Activated CD4-positive, alpha-beta memory T cell treated with anti-CD3 and anti-CD28 coated beads, Interleukin-2, amount 10 ng/mL, durations not matched to agents 7 days and 5 days (primary cell): ENCODE measurements around the gene CCDC192. TPM values are rescaled to one million over a fixed set of nuclear protein-coding genes. Genes with fewer than 3 reads are reported as not detected.

ENCODE experiments used
- CTCF ChIA-PET: fragments of 350-600 bp; sonication (Branson Sonifier 250); formaldehyde crosslinking; loops from one replicate; lab custom pipeline; 2021; ENCODE audit warnings: antibody characterized with exemption, inconsistent platforms; lab: Charles Lee
- POLR2A ChIA-PET: fragments of 350-600 bp; sonication (Branson Sonifier 250); formaldehyde crosslinking; loops from one replicate; lab custom pipeline; 2021; ENCODE audit warnings: antibody characterized with exemption; lab: Charles Lee
- DNase-seq: peaks from one replicate; pipeline ENCODE4 v3.0.0-alpha.2; 2020
- H3K27ac Mint-ChIP-seq: one replicate; pipeline ENCODE4 v1.8.0; 2021; ENCODE audit warnings: mild to moderate bottlenecking, mixed read lengths
- H3K27me3 Mint-ChIP-seq: one replicate; pipeline ENCODE4 v1.8.0; 2021; ENCODE audit warnings: mixed read lengths
- H3K36me3 Mint-ChIP-seq: one replicate; pipeline ENCODE4 v1.8.0; 2021; ENCODE audit warnings: low read depth, mixed read lengths
- H3K4me1 Mint-ChIP-seq: one replicate; pipeline ENCODE4 v1.8.0; 2021; ENCODE audit warnings: mixed read lengths
- H3K4me3 Mint-ChIP-seq: one replicate; pipeline ENCODE4 v1.8.0; 2021; ENCODE audit warnings: mild to moderate bottlenecking, mixed read lengths
- H3K9me3 Mint-ChIP-seq: one replicate; pipeline ENCODE4 v1.8.0; 2021; ENCODE audit warnings: mixed read lengths
- total RNA-seq, 2 experiments: library from RNA; stranded (reverse); gene quantifications; one replicate each; pipeline ENCODE4 v1.2.3, GENCODE V29; 2021

CCDC192 gene
- total RNA-seq, 2 experiments from 2014 or later: not detected

DNA sequence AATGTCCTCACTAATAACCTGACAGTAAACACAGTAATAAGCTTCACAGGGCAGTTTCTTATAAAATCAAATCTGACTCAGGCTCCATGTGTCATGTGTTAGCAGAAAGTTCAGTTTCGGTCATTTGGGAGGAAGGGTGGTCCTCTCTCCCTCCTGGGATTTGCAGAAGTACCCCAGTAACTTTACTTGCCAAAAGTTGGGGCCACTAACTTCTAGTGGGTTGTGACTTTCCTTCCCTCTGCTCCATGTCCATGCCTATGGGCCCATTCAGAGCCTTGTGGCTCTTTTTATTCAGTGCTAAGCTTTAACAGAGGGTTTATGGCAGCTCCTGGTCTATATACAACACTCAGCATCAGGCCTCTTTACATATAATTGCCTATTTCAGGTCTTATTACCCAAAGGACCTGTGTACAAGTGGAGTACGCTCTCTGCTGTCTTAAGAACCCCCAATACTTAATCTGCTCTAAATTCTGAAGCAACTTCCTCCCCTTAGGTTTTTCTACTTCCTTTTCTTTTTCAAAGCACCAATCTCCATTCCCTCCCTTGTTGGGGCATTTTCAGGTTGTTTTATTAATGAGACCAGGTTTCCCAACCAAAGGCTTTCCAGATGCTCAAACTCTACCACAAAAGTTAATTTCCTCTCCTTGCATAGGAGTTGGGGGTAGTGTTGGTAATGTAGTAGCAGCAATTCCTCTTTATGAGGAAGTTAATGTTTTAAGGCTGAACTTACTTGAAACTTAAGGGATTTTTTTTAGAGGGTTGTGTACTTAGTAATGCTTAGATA lies 107.7 kb downstream of the CCDC192 start:
- Mint-ChIP-seq H3K36me3 (no peaks in the 10 kb centered on the region), H3K4me3 (no peak overlapping the region), H3K27ac (no peak overlapping the region), H3K9me3 (no peaks in the 10 kb centered on the region), H3K4me1 (no peaks in the 10 kb centered on the region), H3K27me3 (peaks cover 17% of the 10 kb centered on the region)
- ChIA-PET CTCF (no interaction called here), POLR2A (no interaction called here)
- DNase-seq: no peak

DNA sequence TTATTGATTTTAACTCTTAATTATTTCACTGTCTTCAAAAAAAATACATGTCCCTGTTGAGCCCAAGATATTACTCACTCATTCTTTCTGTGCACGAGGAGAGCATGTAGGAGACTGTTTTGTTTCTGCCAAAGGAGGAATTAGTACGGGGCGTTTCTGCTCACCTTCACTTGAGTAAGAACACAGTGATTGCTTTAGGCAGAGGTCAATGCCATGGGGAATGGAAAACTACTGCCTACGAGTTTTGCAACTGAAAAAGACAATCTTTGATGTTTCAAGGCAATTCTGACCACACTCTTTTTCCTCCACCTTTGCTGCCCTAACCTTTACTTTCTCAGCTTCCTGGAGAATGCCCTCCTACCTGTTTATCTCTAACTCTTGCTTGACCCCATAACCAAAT lies 109.4 kb downstream of the CCDC192 start:
- DNase-seq: no peak
- H3K9me3 Mint-ChIP-seq: no peaks in the 10 kb centered on the region
- no peak overlapping the region for H3K4me3 Mint-ChIP-seq
- no peaks in the 10 kb centered on the region for H3K4me1 Mint-ChIP-seq
- H3K27ac Mint-ChIP-seq: no peak overlapping the region
- no peaks in the 10 kb centered on the region for H3K36me3 Mint-ChIP-seq
- ChIA-PET CTCF (no interaction called here), POLR2A (no interaction called here)
- H3K27me3 Mint-ChIP-seq: peaks cover 19% of the 10 kb centered on the region

DNA sequence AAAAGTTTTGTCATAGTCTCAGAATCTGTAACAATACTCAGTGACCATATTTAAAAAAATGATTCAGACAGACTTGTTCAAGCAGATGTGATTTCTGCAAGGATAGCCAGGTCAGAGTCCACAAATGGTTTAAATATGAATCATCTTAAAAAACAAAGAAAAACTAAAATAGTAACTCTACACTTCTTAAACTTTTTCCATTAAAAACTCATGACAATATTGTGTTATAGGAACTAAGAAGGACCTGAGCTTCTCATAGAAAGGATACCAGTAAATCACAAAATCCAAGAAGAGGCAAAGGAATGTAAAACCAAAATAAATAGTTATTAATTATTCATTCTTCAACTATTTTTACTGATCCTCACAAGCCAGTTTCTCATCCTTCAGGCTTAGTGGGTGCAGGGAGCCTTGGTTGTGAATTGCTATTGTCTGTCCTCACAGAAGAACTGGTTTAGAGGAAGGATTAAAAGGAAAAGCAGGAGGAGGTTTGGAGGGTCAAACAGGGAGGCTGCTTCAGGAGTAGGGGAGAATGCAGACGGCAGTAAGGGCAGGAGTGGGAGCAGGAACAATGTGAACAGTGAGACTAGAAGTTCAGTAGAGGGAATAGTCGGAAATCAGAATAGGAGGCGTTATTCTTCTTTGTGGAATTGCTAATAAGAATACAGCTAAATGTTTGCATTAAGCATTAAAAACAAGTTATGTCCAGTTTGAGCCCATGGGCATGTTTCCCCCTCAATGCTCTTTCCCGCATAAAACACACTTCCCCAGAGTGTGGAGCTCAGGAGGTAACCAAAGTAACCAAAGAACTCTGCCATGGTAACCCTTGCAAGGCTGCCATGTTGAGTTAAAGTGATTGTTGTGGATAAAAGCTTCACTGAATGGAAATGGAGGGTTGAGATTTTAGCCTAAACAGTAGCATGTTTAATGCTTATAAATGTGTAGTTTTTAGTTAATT lies 110.7 kb downstream of the CCDC192 start:
- H3K27ac Mint-ChIP-seq: no peak overlapping the region
- H3K36me3 Mint-ChIP-seq: no peaks in the 10 kb centered on the region
- no peak for DNase-seq
- POLR2A ChIA-PET: no interaction called here
- H3K4me1 Mint-ChIP-seq: no peaks in the 10 kb centered on the region
- no peak overlapping the region for H3K4me3 Mint-ChIP-seq
- H3K9me3 Mint-ChIP-seq: no peaks in the 10 kb centered on the region
- peaks cover 19% of the 10 kb centered on the region for H3K27me3 Mint-ChIP-seq
- CTCF ChIA-PET: interaction anchor here (1.2 kb wide), 1 partner anchor 56 kb away, joined by 4 read pairs; no protein-coding TSS in a partner anchor

DNA sequence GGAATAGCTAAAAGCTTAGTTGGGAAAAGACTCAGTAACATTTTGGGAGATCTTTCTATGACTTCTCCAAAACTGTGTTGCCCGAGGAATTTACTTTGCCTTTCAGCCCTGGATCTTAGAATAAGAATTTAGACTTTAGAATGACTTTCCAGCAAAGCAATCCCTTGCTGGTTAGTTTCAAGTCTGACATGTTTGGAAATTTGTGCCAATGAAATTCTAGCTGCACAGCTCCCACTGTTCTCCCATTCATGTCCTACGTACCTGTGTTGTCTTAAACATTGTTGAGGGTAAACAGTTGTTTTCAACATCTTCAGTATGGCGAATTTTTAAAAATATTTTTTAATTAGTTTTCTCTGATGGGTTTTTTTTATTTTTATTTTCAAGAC lies 111.4 kb downstream of the CCDC192 start:
- Mint-ChIP-seq H3K9me3 (no peaks in the 10 kb centered on the region), H3K27ac (no peak overlapping the region), H3K36me3 (no peaks in the 10 kb centered on the region), H3K4me3 (no peak overlapping the region), H3K27me3 (peaks cover 19% of the 10 kb centered on the region), H3K4me1 (no peaks in the 10 kb centered on the region)
- DNase-seq: no peak
- ChIA-PET CTCF (interaction anchor here (1.2 kb wide), 1 partner anchor 57 kb away, joined by 4 read pairs; no protein-coding TSS in a partner anchor), POLR2A (no interaction called here)

DNA sequence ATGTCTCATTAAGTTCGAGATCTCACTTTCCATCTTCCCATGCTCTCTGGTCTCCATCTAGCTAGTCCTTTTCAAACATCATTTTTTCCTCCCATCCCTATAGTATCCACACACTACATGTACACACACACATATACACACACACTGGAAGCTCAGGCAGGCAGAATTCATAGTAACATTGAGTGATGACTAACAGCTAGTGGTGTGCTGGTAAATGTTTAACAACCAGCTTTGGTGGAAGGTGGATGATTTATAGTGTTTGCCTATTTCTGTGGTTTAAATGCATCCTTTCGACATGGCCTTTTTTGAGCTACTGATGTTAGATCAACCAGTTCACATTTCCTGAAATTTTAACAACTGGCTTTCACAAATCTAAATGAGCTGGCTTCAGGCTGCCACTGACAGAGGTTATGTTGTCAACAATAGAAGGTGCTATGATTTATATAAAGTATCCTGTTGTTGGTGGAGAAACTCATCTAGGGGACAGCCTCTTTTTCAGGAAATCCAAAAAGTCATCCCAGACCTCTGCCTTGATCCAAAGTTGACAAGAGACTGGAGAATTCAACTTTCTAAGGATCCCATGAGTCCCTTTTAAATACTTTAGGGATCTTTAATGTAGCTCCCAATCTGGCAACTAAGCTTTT lies 117.8 kb downstream of the CCDC192 start:
- no peak overlapping the region for H3K27ac Mint-ChIP-seq
- H3K27me3 Mint-ChIP-seq: peaks cover 5% of the 10 kb centered on the region
- H3K4me1 Mint-ChIP-seq: peaks cover 2% of the 10 kb centered on the region
- ChIA-PET CTCF (no interaction called here), POLR2A (no interaction called here)
- H3K36me3 Mint-ChIP-seq: no peaks in the 10 kb centered on the region
- no peak for DNase-seq
- H3K4me3 Mint-ChIP-seq: no peak overlapping the region
- H3K9me3 Mint-ChIP-seq: no peaks in the 10 kb centered on the region

DNA sequence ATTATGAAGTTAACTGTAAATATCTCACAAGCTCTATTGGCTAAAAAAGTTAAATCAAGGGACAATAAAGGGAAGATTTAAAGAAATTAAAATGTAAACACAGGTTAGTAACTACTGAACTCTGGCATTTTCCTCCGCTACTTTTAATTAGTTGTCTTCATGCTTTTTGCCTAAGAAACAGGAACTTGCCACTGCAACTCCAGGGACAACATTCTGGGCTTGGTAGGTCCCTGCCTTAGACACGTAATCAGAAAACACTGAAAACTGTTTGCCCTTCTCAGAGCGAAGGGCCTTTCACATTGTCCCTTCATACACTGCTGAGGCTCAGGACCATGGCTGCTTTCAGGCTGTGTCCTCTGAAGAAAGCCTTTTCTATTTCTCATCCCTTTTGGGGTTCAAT lies 118.7 kb downstream of the CCDC192 start:
- no peak overlapping the region for H3K27ac Mint-ChIP-seq
- no peaks in the 10 kb centered on the region for H3K9me3 Mint-ChIP-seq
- H3K4me1 Mint-ChIP-seq: peaks cover 2% of the 10 kb centered on the region
- no peak for DNase-seq
- peaks cover 9% of the 10 kb centered on the region for H3K27me3 Mint-ChIP-seq
- ChIA-PET CTCF (no interaction called here), POLR2A (no interaction called here)
- no peaks in the 10 kb centered on the region for H3K36me3 Mint-ChIP-seq
- no peak overlapping the region for H3K4me3 Mint-ChIP-seq

DNA sequence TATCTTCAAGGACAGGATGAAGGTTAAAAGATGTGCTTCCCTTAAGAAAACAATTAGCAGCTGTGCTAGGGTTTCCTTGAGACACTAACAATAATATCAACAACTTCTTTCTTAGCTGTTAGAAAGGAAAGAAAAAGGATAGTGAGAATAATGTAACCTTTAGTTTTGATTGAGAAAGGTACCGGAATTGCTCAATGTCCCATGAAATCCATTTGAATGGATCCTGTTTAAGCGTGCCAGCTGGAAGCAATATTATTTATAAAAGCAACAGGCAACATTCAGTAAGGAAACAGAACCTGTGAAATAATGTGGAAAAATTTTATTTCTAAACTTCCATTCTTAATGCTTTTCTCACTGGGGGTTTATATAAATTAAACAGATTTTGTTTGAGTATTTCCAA lies 120.9 kb downstream of the CCDC192 start:
- POLR2A ChIA-PET: no interaction called here
- no peak for DNase-seq
- CTCF ChIA-PET: no interaction called here
- H3K9me3 Mint-ChIP-seq: no peaks in the 10 kb centered on the region
- no peaks in the 10 kb centered on the region for H3K36me3 Mint-ChIP-seq
- no peak overlapping the region for H3K27ac Mint-ChIP-seq
- no peak overlapping the region for H3K4me3 Mint-ChIP-seq
- peaks cover 2% of the 10 kb centered on the region for H3K4me1 Mint-ChIP-seq
- peaks cover 17% of the 10 kb centered on the region for H3K27me3 Mint-ChIP-seq

DNA sequence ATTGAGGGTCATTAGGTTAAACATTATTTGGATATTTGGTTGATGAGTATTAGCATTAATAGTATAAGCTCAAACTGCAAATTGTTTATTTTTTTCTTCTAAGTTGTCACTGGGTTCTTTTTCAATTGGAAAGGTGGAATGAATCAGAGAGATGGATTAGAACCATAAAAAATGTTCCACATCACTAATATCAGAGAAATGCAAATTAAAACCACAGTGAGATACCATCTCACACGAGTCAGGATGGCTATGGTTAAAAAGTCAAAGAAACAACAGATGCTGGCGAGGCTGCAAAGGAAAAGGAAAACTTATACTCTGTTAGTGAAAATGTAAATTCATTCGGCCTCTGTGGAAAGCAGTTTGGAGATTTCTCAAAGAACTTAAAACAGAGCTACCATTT lies 122.8 kb downstream of the CCDC192 start:
- Mint-ChIP-seq H3K36me3 (no peaks in the 10 kb centered on the region), H3K27me3 (peaks cover 20% of the 10 kb centered on the region), H3K27ac (no peak overlapping the region), H3K4me3 (no peak overlapping the region), H3K4me1 (no peaks in the 10 kb centered on the region), H3K9me3 (no peaks in the 10 kb centered on the region)
- CTCF ChIA-PET: no interaction called here
- POLR2A ChIA-PET: no interaction called here
- no peak for DNase-seq

DNA sequence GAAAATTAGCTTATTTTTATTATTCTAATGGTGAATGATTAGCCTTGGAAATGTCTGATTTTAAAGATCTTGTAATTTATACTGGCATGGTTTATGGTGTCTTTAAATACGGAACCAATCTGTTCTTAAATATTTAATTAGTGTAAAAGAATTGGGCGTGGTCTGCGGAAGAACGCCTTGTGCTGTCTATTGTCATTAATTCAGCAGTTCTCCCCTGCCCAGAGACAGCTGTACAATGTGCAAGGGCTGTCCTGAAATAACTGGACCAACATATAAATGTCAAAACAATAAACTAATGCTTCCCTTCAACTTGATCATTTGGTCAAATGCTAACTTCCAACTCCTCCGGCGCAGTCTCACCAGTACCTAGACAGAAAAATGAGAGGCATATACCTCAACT lies 124.3 kb downstream of the CCDC192 start:
- CTCF ChIA-PET: no interaction called here
- no peak overlapping the region for H3K27ac Mint-ChIP-seq

DNA sequence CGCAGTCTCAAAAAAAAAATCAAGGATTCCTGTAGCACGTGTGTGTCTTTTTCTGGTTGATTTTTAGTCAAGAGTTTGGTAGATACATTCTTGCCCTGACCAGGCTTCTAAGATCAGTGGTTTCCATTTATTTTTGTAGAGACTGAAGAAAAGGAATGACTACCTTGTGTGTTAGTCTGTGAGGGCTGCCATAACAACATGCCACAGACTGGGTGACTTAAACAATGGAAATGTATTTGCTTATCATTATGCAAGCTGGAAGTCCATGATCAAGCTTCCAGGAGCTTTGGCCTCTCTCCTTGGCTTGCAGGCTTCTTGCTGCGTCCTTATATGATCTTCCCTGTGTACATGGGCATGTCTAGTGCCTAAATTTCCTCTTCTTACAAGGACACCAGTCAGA lies 127.0 kb downstream of the CCDC192 start:
- H3K27me3 Mint-ChIP-seq: peaks cover 29% of the 10 kb centered on the region
- H3K27ac Mint-ChIP-seq: no peak overlapping the region
- POLR2A ChIA-PET: no interaction called here
- no peaks in the 10 kb centered on the region for H3K9me3 Mint-ChIP-seq
- no peak overlapping the region for H3K4me3 Mint-ChIP-seq
- no peak for DNase-seq
- H3K4me1 Mint-ChIP-seq: no peaks in the 10 kb centered on the region
- no peaks in the 10 kb centered on the region for H3K36me3 Mint-ChIP-seq
- CTCF ChIA-PET: no interaction called here

More for the DNA sequence above, 124.3 kb downstream of the CCDC192 start:
- peaks cover 21% of the 10 kb centered on the region for H3K27me3 Mint-ChIP-seq
- H3K4me1 Mint-ChIP-seq: no peaks in the 10 kb centered on the region
- H3K9me3 Mint-ChIP-seq: no peaks in the 10 kb centered on the region
- no peak overlapping the region for H3K4me3 Mint-ChIP-seq
- no peaks in the 10 kb centered on the region for H3K36me3 Mint-ChIP-seq
- DNase-seq: no peak
- POLR2A ChIA-PET: no interaction called here

DNA sequence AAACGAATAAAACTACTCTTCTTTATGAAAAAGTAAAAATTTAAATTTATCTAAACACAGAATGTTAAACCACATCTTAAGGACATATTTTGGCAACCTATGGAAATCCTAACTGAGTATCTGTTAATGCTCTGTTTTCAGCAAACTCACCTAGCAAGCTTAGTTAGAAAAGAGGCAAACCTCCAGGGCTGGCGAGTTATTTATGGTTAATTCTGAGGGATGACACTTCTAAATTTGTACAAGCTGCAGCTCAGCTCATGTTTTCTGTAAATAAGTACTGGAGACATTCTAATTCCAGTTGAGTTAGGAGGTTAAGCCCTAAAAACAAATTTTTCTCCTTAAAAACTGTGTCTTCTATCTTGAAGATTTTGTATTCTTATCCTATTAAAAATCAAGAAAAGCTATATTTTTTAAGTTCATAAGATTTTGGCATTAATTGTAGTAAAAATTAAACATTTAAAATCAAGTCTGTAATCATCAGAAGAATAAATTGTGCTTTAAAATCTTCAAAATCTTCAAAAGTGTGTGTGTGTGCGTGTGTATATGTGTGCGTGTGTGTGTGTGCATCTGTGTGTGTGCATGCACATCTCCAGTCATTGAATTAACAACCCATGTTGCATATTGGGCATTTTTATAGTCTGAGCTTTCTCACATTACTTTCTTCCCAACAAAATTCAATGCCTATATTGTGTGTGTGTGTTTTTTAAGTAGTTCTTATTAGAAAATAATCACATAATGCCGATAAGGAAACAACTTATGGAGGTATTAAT lies 127.8 kb downstream of the CCDC192 start:
- H3K27ac Mint-ChIP-seq: no peak overlapping the region
- DNase-seq: no peak
- H3K9me3 Mint-ChIP-seq: no peaks in the 10 kb centered on the region
- CTCF ChIA-PET: no interaction called here
- no peaks in the 10 kb centered on the region for H3K36me3 Mint-ChIP-seq
- H3K4me3 Mint-ChIP-seq: no peak overlapping the region
- H3K27me3 Mint-ChIP-seq: peaks cover 30% of the 10 kb centered on the region
- POLR2A ChIA-PET: no interaction called here
- no peaks in the 10 kb centered on the region for H3K4me1 Mint-ChIP-seq

DNA sequence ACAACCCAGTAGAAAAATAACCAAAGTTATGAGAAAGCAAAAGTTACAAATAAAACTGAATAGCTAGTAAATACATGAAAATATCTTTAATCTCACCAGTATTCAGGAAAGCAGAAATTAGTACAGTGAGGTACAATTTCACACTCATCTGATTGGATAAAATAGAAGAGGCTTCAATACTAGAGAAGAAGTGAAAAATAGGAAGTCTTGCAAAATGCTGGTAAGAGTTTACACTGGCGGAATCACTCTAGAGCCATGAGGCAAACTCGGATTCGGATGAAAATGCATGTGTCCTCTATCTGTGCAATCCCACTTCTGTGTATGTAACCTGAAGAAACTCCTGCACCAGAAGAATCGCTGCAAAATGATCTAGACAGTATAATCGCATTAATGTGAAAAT lies 128.9 kb downstream of the CCDC192 start:
- CTCF ChIA-PET: no interaction called here

More for the DNA sequence above, 128.9 kb downstream of the CCDC192 start:
- DNase-seq: no peak
- Mint-ChIP-seq H3K9me3 (no peaks in the 10 kb centered on the region), H3K4me1 (no peaks in the 10 kb centered on the region), H3K27me3 (peaks cover 26% of the 10 kb centered on the region), H3K36me3 (no peaks in the 10 kb centered on the region), H3K4me3 (no peak overlapping the region), H3K27ac (no peak overlapping the region)
- POLR2A ChIA-PET: no interaction called here
